ENCODE data around the gene ABCA2. TPM values are rescaled to one million over a fixed set of nuclear protein-coding genes. Genes with fewer than 3 reads are reported as not detected.
A peak's percentile ranks its signal among the peaks of the same experiment; 100 is the strongest.

The ABCA2 gene
- total and polyA plus RNA-seq, 9 of the 15 experiments (the other 6 are each of a cell fraction or from before 2014, with no cell fraction given) = 0.69 to 16.3 (median 6.1) TPM; not detected in 2

DNA sequence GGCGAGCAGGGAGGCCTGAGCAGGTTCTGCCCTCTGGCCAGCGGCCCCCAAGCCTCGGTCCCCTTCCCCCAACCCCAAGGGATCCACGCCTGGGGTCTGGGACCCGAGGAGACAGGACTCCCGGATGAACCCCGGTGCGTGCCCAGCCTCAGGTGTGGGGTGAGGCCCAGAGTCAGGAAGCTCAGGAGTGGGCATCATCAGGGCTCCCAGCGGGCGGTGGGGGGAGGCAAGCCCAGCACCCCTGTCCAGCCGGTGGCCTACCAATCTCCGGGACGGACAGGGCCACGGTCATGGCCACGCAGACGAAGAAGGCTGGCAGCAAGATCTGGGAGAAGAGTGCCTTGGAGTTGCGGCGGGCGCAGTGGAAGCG is 14.5 kb downstream of the ABCA2 start:
- FAIRE-seq (no peak), DNase-seq (ENCODE audit: extremely low read depth in 1 of 4, low spot score in 3 of 4) (no peak), ATAC-seq (no peak; the same call in 2 of the 3 replicates)
- Histone ChIP-seq H3K4me2 (ENCODE audit: insufficient read depth, low read length) (no peak overlapping the region), H3K9ac (ENCODE audit: insufficient read depth in 1 of 2, low read depth in 2 of 2, low read length in 2 of 2) (peak overlapping the region in 1 of 2 experiments; percentile 68; a peak in 2 of 4 replicates), H3K4me3 (no peak overlapping the region), H2AFZ (ENCODE audit: low read depth, low read length) (no peak overlapping the region), H3K9me1 (ENCODE audit: control insufficient read depth, insufficient read depth, low read length) (no peaks in the 10 kb centered on the region), H3K9me3 (replicated peaks; ENCODE audit: control insufficient read depth, insufficient read depth, low read depth, low read length) (no peaks in the 10 kb centered on the region), H3K27me3 (ENCODE audit: control insufficient read depth in 2 of 2, insufficient read depth in 2 of 2, low read length in 2 of 2) (no peaks in the 10 kb centered on the region), H3K4me1 (replicated peaks in 1 of 2; ENCODE audit: control insufficient read depth in 2 of 2, insufficient read depth in 2 of 2, low read length in 2 of 2) (peaks cover 0 to 66% of the 10 kb centered on the region in 2 experiments; a peak in 2 of 5 replicates), H4K20me1 (replicated peaks; ENCODE audit: control insufficient read depth, insufficient read depth, low read length) (no peaks in the 10 kb centered on the region), H3K79me2 (ENCODE audit: control insufficient read depth, insufficient read depth, low read length) (no peaks in the 10 kb centered on the region), H3K27ac (ENCODE audit: extremely low read depth, low read depth, low read length) (no peak overlapping the region), H3K36me3 (ENCODE audit: control insufficient read depth, insufficient read depth, low read length) (no peaks in the 10 kb centered on the region)
- in situ Hi-C loops (cut with MboI) = no loop called here
- ChIA-PET CTCF (ENCODE audit: low intra/inter-chr PET ratio) (no interaction called here), POLR2A (interaction anchor here (1.1 kb wide), 1 partner anchor 21 kb away, joined by 3 read pairs; no protein-coding TSS in a partner anchor)
- TF ChIP-seq ESRRA (IDR thresholded peaks at IDR 0.05; ENCODE audit: borderline replicate concordance, low read depth) = no peak
- TF ChIP-seq, protein P1, sequence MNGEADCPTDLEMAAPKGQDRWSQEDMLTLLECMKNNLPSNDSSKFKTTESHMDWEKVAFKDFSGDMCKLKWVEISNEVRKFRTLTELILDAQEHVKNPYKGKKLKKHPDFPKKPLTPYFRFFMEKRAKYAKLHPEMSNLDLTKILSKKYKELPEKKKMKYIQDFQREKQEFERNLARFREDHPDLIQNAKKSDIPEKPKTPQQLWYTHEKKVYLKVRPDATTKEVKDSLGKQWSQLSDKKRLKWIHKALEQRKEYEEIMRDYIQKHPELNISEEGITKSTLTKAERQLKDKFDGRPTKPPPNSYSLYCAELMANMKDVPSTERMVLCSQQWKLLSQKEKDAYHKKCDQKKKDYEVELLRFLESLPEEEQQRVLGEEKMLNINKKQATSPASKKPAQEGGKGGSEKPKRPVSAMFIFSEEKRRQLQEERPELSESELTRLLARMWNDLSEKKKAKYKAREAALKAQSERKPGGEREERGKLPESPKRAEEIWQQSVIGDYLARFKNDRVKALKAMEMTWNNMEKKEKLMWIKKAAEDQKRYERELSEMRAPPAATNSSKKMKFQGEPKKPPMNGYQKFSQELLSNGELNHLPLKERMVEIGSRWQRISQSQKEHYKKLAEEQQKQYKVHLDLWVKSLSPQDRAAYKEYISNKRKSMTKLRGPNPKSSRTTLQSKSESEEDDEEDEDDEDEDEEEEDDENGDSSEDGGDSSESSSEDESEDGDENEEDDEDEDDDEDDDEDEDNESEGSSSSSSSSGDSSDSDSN (IDR thresholded peaks at IDR 0.05; ENCODE audit: borderline replicate concordance in 1 of 2, low read depth in 2 of 2, low read length in 2 of 2) = no peak
- TF ChIP-seq HMGN3 (IDR thresholded peaks at IDR 0.05; ENCODE audit: borderline replicate concordance, extremely low read depth, insufficient read length, low read depth, low read length) = peak; percentile 34
- no peak for TF ChIP-seq NCOA2 (IDR thresholded peaks at IDR 0.05; ENCODE audit: partially characterized antibody in 2 of 2)
- TF ChIP-seq, protein P2, sequence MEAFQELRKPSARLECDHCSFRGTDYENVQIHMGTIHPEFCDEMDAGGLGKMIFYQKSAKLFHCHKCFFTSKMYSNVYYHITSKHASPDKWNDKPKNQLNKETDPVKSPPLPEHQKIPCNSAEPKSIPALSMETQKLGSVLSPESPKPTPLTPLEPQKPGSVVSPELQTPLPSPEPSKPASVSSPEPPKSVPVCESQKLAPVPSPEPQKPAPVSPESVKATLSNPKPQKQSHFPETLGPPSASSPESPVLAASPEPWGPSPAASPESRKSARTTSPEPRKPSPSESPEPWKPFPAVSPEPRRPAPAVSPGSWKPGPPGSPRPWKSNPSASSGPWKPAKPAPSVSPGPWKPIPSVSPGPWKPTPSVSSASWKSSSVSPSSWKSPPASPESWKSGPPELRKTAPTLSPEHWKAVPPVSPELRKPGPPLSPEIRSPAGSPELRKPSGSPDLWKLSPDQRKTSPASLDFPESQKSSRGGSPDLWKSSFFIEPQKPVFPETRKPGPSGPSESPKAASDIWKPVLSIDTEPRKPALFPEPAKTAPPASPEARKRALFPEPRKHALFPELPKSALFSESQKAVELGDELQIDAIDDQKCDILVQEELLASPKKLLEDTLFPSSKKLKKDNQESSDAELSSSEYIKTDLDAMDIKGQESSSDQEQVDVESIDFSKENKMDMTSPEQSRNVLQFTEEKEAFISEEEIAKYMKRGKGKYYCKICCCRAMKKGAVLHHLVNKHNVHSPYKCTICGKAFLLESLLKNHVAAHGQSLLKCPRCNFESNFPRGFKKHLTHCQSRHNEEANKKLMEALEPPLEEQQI (IDR thresholded peaks at IDR 0.05) = no peak
- TF ChIP-seq KDM5B (IDR thresholded peaks at IDR 0.05; ENCODE audit: insufficient replicate concordance, low read depth, low read length) = no peak
- TF ChIP-seq, protein P3, sequence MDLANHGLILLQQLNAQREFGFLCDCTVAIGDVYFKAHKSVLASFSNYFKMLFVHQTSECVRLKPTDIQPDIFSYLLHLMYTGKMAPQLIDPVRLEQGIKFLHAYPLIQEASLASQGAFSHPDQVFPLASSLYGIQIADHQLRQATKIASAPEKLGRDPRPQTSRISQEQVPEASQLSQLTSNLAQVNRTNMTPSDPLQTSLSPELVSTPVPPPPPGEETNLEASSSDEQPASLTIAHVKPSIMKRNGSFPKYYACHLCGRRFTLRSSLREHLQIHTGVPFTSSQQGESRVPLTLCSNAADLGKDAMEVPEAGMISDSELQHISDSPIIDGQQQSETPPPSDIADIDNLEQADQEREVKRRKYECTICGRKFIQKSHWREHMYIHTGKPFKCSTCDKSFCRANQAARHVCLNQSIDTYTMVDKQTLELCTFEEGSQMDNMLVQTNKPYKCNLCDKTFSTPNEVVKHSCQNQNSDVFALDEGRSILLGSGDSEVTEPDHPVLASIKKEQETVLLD (IDR thresholded peaks at IDR 0.05) = no peak
- no peak for TF ChIP-seq DMBX1 (CRISPR knock-in tag; IDR thresholded peaks at IDR 0.05; ENCODE audit: borderline replicate concordance)
- TF ChIP-seq, protein P4, sequence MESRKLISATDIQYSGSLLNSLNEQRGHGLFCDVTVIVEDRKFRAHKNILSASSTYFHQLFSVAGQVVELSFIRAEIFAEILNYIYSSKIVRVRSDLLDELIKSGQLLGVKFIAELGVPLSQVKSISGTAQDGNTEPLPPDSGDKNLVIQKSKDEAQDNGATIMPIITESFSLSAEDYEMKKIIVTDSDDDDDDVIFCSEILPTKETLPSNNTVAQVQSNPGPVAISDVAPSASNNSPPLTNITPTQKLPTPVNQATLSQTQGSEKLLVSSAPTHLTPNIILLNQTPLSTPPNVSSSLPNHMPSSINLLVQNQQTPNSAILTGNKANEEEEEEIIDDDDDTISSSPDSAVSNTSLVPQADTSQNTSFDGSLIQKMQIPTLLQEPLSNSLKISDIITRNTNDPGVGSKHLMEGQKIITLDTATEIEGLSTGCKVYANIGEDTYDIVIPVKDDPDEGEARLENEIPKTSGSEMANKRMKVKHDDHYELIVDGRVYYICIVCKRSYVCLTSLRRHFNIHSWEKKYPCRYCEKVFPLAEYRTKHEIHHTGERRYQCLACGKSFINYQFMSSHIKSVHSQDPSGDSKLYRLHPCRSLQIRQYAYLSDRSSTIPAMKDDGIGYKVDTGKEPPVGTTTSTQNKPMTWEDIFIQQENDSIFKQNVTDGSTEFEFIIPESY (CRISPR knock-in tag; IDR thresholded peaks at IDR 0.05) = peak; percentile 41; the same call in 1 of the 2 replicates
- TF ChIP-seq ASH1L (IDR thresholded peaks at IDR 0.05; ENCODE audit: borderline replicate concordance, low read depth, partially characterized antibody) = no peak
- no peak for TF ChIP-seq MEIS2 (IDR thresholded peaks at IDR 0.05; ENCODE audit: partially characterized antibody)
- TF ChIP-seq TBL1XR1 (IDR thresholded peaks at IDR 0.05; ENCODE audit: low read length in 2 of 2) = no peak
- 0 out of 2 replicates have a peak, but pooled peaks have one; percentile 26 for TF ChIP-seq HNRNPL (IDR thresholded peaks at IDR 0.05; ENCODE audit: low read depth, low read length)
- no TSS peak for BruUV-seq (replicated peaks)
- 81% methylated on average over 14 of the region's 20 CpGs for WGBS (ENCODE audit: insufficient coverage, low coverage, missing lambda C conversion rate)
- intact Hi-C loops (cut with micrococcal nuclease) = no loop called here
